NCI-H2107 (cell line): ENCODE results near the gene RASAL3.

ENCODE experiments used
- DNase-seq: peaks from one replicate; lab custom pipeline; 2025; lab: John Stamatoyannopoulos, UW

RASAL3 gene

DNA sequence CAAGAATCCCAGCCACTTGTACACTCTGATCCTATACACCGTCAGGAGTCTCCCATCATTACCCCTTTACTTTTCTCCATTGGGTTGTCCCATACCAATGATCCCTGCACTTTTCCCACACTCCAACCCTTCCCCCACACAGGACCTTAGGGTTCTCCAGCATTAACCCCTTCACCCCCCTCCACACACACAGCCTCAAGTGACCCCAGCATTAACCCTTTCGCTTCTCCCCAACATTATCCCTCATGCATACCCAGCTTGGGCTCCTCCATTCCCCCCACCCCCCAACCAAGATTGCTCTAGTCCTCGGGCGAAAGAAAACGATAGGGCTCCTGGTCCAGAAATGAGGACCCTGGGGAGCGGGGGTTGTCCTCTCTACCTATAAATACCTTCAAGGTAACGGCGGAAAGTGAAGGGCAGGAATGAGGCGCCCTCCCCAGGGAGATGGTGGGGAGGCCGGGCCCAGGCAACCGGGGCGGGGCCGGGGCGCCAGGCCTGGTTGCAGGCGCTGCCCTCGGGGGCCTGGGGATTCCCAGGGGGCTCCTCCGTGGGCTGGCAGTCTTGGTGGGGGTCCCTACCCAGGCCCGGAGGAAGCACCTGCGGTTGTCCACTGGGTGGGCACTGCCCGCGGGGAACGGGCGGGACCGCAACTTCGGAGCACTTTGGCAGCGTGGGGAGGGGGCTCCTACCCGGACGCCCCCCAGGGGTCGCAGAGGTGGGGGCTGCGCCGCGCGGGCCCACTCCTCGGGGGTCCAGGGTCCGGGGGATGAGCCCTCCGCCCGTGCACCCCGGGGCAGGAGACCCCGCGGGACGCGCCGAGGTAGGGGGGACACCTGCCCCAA, 15.3 kb downstream of the RASAL3 start:
- no peak for DNase-seq

DNA sequence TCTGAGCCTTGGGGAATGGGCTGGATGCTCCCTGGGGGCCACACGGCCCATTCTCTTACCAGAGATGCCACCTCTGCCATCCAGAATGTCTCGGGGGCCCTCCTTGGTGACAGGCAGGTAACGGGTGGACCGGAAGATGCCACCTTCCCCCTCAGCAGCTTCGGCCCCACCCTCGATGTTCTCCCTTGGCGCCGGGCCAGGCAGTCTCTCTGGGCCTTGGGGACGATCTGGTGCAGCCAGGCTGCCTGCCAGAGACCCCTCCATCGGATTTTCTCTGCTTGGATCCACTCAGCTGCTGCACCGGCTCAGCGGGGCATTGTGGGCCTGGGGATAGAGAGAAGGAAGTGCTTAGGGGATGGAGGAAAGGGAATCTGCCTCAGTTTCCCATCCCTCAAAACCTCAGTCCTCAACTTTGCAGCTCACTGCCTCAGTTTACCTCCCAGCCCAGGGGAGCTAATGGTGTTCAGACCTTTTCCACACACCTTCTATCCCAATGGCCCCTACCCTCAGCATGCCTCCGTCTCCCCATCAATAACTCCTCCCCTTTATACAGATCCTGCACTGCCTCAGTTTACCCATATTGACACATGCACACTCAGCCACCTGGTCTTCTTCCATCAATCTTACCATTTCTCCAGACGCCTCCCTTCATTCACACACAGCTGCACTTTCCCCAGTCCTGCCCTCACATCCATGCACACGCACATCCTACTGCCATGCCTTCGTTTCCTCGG, 16.1 kb downstream of the RASAL3 start:
- DNase-seq = no peak

DNA sequence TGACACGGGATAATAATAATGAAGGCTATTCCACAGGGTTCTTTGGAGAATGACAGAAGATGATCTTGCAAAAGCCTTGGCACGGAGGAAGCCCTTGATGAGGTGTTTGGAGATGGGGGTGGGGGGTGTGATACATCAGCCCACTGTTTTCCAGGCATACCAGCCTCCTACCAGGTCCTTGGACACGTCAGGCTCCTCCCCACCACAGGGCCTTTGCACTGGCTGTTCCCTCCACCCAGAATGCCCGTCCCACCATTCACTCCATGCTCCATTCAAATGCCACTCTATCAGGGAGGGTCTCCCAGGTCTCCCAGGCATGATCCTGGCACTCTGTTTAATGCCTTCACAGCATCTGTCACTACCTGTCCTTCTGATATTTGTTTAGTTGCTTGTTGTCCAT, 17.3 kb downstream of the RASAL3 start:
- DNase-seq = no peak

DNA sequence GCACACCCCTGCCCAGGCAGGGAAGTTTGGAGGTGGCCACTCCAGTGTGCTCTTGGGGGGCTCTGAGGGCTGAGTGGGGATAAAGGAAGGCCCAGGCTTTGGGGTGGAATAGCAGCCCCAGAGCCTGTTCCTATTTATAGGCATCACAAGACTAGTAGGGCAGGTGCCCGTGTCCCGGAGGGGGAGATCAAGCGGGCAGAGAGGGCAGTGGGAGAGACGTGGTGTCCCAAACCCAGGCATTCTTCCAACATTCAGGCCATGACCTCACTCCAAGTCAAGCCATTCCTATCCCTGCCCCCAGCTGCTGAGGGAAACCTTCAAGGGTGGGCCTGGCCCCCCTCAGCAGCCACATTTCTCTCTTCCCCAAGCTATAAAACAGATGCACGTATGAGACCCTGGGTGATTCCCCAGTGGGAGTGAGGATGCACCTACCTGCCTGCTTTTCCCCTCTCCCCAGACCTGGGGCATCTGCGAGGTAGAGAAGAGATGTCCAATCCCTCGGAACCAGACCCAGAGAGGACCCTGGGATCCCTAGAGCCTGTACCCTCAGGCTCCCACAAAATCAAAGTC, 18.5 kb downstream of the RASAL3 start:
- no peak for DNase-seq

DNA sequence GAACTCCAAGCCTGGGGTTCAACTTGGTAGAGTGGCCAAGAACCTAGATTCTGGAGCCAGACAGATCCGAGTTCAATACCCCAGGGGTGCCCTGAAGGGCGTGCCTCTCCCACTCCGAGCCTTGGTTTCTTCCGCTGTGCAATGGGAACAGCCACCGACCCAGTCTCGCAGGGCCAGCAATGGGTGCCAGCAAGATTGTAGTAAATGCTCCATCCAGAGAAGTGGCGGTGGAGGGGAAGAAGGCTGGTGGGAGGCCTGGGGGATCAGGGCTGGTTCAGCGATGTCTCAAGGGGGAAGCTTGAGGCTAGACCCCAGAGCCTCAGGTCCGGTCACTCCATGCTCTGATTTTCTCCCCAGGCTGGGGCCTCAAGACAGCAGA, 19.1 kb downstream of the RASAL3 start:
- DNase-seq = no peak

DNA sequence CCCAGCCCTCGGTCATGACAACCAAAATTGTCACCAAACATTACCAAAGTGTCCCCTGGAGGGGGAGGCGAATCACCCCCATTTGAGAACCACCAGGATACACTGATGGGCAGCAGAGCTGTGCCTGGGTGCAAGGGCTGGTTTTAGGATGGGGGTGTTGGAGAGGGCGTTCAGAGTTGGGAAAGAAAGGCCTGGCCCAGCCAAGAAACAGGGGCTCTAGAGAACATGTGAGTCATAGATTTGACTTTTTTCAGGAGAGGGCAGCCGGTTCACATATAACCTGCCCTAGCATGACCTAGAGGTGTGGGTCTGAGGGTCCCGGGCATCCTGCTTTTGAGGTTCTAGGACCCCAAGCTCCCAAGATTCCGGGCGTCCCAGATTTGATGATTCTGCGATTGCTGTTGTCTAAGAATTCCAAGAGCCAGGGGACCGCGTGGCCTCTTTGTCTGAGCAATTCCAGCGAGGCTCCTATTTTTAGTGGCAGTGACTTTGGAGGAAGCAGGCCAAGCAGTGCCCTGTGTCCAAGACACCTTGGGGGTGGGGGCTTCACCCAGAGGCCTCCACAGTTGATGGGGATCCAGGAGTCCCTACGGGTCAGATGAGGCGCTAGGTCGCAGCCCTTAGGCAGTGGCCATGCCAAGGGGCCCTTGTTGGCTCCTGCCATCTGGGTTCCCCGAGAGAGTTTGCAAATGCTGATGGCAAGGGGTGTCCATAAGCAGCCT, 19.7 kb downstream of the RASAL3 start:
- DNase-seq = no peak

DNA sequence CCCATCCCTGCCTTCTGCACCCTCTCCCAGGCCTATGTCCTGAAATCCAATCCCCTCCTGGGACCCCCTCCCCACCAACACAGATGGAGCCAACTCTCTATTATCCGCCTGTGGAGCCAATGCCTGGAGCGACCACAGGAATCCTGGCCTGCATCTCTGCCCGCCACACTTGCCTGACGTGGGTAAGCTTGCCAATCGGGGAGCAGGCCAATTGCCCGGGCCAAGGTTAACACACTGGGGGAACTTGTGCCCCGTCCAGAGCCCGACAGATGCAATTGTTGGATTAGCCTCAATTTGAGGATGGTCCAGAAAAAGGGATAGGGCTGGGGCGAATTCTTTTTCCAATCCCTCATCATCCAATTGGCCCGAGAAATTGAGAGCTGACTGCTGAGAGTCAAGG, 20.5 kb downstream of the RASAL3 start:
- DNase-seq = no peak

DNA sequence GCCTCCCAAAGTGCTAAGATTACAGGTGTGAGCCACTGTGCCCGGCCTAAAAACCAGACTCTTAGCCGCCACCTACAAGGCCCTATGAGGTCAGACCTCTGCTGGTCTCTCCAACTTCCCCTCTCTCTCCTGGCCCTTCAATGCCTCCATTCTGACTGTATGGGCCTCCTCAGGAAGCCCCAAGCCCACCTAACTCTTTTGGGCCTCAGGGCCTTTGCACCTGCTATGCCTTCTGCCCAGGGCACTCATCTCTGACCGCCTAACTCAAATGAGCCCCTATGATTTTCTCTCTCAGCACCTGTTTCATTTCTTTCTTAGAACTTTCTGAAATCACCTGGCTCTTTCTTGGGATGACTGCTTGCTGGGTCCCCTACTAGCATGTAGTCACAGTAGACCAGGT, 21.0 kb downstream of the RASAL3 start:
- no peak for DNase-seq

DNA sequence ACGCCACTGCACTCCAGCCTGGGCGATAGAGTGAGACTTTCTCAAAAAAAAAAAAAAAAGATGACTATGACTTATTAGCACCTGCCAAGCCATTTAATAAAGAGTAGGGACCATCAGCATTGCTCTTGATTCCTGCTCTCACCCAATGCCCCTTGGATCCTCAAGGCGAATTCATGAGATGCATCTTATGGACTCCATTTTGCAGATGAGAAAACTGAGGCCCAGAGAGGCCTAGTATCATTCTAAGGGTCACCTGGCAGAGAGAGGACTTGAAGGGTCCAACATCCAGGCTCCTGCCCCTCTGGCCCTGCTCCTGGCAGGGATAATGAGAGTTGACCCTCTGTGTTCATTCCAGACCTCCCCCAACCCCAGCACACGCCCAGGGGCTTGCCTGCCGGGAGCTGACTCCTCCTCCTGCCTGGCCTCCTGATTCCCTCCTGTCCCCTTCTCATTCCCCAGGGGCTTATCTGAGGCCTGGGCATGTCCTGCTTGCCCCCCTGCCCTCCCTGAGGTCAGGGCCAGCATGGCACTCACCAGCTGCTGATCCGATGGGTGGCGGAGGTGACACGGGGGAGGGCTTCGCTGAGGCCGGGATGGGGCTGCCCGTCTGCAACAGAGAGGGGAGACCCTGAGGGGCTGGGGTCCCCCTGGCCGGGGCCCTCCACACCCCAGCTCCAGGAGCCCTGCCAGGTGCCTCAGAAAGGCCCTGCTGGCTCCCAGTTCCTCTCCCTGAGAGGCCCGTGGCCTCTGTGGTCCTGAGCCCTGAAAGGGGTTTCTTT, 22.0 kb downstream of the RASAL3 start:
- DNase-seq = no peak

DNA sequence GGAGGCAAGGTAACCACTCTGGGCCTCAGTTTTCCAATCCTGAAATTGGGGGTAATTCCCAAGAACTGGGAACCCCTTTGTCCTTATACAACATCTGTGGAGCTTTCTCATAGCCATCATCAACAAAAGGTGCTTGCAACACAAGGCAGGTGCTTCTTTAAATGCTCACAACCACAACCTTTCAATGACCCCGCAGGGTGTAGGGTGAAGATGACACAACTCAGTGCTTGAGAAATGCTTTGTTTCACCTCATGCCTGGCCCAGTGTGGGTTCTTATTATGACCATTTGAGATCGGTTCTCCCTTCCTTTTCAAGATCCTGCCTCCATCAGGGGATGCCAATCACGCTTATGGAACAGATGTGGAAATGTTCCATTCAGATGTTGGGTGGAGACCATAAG, 23.0 kb downstream of the RASAL3 start:
- DNase-seq = no peak

DNA sequence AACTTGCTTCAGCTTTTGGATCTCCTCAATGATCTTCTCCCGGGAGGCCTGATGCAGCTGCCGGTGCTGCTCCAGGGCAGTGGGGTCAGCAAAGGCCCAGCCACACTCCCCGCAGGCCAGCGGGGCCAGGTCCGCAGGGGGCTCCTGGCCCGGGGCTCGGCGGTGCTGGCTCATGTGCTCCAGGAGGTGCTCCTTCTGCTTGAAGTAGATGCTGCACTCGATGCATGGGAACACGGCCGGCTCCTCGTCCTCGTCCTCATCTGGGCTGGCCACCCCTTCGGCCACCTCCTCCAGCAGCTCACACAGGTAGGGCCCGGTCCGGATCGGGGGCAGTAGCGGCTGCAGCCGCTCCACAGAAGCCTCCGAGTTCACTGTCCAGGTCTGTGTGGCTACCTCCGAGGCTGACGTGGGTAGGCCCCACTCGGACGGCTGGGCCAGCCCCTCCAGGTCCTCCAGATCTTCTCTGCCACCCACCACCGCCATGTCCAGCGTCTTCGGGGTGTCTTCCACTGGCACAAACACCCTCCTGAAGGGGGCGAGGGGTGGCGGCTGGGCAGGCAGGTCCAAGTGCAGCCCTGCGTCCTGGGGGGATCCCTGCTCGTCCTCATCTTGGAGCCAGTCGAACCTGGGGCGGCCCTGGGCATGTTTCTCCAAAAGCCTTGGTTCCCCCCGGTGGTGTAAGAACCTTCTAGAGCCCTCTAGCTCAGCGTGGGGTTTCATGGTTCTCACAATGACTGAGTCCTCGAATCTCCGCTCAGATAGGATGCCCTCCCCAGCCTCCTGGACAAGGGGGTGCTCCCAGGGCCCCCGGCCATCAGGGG, 24.3 kb downstream of the RASAL3 start:
- no peak for DNase-seq

DNA sequence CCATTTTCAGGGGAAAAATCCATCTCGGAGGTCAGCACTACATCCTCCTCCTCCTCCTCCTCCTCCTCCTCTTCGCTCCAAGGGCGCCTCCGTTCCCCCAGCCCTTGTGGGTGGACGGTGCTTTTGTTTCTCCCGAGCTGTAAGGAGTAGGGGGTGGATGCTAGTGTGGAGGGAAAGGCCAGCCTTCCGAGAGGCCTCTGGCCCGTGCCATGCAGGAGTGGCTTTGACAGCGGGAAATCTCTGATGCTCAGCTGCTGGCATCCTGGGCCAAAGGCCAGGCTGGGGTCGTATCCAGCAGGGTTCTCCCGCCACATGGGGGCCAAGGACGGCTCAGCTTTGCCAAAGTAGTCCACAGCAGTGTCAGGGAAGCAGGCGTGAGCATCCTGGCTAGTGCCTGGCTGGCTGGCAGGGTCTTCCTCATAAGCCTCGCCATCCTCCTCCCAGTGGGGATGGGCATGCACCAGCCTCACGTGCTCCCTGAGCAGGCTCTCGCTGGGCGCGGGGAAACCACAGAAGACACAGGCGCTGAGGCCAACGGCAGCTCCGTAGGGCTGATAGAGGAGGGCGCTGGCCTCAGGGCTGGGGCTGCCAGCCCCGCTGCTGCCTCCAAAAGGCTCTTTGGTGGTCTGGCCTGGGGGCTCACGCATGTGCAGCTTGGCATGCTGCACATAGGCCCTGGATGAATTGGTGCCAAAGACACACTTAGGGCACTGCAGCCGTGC, 25.1 kb downstream of the RASAL3 start:
- DNase-seq = no peak

DNA sequence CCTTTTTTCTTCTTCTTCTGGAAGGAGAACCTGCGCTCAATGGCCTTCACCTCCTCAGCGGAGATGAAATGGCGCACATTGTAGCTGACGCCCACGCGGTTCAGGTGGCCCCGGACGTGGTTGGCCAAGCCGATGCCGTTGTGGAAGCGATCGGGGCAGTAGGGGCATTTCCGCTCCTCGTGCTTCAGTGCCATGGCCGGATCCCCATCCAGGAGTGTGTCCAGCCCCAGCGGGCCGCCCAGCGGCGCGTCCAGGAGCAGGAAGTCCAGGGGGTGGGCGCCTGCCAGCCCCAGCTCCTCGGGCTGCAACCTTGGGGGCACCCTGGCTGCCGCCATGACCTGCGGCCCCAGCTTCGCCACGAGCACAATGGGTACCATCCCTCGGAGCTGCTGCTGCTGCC, 25.8 kb downstream of the RASAL3 start:
- DNase-seq = no peak

DNA sequence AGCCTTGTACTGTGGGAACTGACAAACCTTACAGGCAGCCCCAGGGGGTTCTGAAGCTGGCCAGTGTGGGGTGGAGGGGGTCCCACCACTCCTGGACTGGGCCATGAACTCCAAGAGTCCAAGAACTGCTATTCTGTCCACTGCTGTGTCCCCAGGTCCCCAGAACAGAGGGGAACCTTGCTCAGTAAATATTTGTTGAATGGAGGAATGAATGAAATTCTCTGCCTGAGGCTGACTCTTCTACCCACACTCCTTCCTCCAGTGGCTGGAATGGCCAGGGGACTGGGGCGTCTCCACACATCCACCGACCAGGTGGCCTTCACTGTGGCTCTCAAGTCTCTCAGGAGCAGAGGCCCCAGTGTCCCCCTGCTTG, 26.2 kb downstream of the RASAL3 start:
- DNase-seq = no peak

DNA sequence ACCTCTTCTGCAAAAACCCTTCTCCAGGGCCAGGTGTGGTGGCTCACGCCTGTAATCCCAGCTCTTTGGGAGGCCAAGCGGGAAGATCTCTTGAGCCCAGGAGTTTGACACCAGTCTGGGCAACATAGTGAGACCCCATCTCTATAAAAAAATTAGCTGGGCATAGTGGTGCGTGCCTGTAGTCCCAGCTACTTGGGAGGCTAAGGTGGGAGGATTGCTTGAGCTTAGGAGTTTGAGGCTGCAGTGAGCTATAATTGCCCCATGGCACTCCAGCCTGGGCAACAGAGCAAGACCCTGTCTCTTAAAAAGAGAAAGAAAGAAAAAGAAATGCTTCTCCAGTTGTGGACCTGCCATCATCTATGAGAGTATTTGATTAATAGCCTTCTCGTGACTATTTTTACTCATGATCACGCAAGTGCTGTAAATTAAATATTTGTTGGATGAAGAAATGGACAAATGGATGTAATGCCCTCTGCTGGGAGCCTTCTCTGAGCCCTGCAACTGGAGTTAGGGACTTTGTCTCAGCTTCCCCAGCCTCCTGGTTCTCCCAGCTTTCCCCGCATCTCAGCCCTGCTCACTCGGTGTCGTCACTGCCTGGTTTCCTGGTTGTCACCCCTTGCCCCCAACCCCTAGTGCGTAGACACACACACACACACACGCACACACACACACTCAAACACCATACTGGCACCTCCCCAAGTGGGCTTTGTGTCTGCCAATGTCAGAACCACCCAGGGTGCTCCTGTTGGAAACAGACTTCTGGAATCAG, 26.8 kb downstream of the RASAL3 start:
- DNase-seq = no peak

DNA sequence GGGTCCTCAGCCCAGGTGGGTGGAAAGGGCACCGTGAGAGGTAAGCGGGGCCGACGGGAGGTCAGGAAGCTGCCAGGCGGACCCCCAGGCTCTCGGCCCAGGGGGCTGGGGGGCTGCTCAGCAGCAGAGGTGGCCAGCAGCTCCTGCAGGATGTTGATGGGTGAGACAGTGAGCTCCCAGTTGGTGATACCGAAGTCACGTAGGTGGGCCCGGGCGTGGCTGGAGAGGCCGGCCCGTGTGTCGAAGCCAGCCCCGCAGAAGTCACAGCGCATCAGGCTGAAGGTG, 27.6 kb downstream of the RASAL3 start:
- no peak for DNase-seq

DNA sequence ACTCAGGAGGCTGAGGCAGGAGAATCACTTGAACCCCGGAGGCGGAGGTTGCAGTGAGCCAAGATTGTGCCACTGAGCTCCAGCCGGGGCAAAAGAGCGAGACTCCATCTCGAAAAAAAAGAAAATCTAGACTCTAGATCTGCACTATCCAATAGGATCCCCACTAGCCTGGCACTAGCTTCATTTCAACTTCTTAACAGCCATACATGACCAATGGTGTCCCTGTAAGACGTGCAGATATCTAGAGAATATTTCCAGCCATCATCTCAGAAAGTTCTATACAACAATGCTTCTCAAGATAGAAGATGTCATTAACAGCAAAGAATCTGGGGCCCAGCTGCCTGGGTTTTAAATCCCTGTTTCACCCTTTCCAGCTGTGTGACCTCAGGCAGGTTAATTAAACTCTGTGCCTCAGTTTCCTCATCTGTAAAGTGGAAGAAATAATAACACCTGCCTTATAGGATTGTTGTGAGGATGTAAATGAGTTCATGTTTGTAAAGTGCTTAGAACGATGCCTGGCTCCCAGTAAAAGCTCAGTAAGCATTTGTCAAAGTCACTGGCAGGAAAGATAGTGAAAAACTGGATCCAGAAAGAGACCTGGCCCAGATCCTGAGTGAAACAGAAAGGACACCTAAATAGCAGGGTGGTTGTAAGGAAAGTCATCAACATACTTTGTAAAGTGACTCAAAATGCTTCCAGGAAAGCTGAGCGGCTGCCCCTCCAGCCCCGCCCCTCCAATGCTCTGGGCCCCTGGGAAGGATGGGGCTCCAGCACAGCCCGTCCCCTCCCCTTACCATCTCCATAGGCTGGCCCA, 28.1 kb downstream of the RASAL3 start:
- DNase-seq = no peak

DNA sequence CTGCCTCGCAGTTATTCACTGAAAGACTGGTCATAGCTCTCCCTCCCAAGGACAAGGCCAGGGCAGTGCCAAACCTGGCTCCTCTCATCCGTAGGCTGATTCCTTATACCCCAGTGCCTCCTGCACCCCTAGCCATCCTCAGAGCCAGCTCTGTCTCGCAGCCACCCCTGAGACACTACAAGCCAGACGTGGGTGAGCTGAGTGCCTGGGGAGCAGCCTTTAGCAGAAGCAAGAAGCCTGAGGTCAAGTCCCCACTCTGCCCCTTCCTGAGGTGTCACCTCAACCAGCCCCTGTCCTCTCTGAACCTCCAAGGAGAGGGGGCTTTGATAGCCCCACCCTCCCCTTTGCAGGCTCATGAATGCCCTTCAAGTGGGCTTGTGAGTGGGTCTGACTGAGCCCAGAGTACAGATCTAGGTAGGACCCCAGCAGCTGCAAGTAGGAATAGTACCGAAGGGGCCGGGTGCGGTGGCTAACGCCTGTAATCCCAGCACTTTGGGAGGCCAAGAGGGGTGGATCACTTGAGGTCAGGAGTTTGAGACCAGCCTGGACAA, 30.8 kb downstream of the RASAL3 start:
- no peak for DNase-seq
